GM18873 (cell line): ENCODE results near the gene ARHGEF17.

ENCODE experiments used
- ATAC-seq: cut with Tn5 transposase; IDR thresholded peaks from one replicate; pipeline ENCODE4 v1.9.1; 2021; ENCODE audit warnings: mild to moderate bottlenecking, moderate library complexity, moderate number of reproducible peaks; ENCODE audit not compliant: unreplicated experiment, low FRiP score

The ARHGEF17 gene

GRCh38 chr11:73389916-73390315, 81.8 kb downstream of the ARHGEF17 start:
- ATAC-seq: no peak

- ATAC-seq: no peak
These were observed 82.8 kb downstream of the ARHGEF17 start for GRCh38 chr11:73390601-73391565.

DNA sequence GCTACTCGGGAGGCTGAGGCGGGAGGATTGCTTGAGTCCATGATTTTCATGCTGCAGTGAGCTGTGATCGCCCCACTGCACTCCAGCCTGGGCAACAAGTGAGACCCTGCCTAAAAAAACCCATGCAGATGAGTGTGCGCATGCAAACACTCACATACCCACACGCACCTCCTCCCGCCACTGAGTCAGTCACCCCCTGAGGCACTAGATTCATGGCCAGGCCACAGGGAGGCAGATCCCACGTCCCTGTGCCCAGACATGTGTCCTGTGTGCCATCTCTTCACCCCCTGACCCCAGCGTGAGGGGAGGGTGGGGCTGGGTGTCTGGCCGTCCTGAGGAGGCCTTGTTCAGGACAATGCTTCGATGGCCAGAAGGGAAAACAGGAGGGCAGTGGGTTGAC, 83.6 kb downstream of the ARHGEF17 start:
- ATAC-seq: no peak

- no peak for ATAC-seq
These were observed 84.3 kb downstream of the ARHGEF17 start for GRCh38 chr11:73392108-73393010.

DNA sequence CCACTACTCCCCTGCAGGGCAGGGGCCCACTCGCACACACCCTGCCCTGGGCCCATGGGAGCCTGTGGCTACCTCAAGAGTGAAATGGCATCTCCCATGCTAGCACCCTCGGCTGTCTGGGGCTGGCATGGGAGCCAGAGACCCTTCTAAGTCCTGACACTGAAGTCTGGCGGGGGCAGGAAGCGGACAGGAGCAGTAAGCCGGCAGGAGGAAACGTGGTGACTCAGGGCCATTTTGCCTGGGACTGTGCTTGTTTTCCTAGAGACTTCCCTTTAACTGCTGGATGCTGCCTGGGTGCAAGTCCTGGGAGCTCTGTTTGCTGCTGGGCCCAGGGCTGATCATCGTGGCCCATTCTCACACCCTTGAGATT, 84.9 kb downstream of the ARHGEF17 start:
- no peak for ATAC-seq

DNA sequence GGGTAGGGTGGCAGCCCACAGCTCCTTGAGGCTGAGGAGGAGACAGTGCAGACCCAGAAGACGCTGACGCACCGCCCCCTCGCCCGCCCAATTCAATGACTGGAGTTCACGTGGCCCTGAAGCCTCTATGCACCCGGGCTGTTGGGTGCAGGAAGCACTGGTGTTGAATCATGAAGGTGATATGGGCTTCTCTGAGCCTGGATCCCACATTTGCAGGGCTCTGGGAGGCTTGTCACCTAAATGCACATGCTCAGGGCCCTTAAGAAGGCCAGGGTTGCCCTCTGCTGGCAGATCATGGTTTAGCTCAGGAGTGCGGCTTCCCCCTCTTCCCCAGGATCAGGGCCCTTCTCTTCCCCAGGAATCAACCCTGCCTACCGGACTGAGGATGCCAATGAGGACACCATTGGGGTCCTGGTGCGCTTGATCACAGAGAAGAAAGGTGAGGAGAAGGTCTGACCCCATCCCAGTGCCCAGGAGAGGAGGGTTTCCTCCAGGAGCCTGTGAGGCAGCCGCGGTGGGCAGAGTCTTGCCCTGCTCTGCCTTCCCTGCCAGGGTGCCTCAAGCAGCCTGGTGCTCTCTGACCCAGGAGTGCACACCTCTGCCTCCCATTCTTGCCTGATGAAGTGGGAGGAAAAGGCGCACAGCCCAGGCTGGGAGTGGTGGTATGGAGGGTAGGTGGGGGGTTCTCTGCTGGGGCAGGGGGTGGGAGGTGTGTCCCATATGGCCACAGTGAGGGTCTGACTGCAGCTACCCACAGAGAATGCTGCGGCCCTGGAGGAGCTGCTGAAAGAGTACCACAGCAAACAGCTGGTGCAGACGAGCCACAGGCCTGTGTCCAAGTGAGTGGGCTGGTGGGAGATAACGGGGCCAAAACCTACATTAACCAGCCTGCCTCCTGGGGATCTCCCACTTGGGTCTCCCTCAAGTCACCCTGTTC, 85.7 kb downstream of the ARHGEF17 start:
- ATAC-seq: no peak

DNA sequence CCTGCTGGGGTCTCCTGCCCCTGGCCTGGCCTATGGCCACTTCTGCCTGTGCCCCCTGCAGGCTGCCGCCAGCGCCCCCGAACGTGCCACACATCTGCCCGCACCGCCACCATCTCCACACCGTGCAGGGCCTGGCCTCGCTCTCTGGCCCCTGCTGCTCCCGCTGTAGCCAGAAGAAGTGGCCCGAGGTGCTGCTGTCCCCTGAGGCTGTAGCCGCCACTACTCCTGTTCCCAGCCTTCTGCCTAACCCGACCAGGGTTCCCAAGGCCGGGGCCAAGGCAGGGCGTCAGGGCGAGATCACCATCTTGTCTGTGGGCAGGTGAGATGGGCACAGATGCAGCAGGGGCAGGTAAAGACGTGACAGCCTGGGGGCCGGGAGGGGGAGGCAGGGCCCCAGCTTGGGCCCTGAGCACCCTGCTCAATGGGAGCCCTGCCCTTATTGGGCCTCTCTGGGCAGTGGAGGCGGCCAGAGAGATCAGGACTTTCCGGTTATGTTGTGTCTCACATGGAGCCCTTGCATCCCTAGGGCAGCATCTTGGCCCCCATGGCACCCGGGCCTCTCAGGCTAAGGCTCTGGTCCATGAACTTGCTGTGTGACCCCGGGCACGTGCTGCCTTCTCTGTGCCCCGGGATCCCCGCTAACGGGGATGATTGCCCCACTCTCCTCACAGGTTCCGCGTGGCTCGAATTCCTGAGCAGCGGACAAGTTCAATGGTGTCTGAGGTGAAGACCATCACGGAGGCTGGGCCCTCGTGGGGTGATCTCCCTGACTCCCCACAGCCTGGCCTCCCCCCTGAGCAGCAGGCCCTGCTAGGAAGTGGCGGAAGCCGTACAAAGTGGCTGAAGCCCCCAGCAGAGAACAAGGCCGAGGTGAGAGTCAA, 86.6 kb downstream of the ARHGEF17 start:
- ATAC-seq: no peak

- ATAC-seq: no peak
These were observed 87.5 kb downstream of the ARHGEF17 start for GRCh38 chr11:73395297-73396208.

GRCh38 chr11:73396251-73396930, 88.3 kb downstream of the ARHGEF17 start:
- ATAC-seq: no peak

- no peak for ATAC-seq
These were observed 88.9 kb downstream of the ARHGEF17 start for GRCh38 chr11:73396985-73397384.

DNA sequence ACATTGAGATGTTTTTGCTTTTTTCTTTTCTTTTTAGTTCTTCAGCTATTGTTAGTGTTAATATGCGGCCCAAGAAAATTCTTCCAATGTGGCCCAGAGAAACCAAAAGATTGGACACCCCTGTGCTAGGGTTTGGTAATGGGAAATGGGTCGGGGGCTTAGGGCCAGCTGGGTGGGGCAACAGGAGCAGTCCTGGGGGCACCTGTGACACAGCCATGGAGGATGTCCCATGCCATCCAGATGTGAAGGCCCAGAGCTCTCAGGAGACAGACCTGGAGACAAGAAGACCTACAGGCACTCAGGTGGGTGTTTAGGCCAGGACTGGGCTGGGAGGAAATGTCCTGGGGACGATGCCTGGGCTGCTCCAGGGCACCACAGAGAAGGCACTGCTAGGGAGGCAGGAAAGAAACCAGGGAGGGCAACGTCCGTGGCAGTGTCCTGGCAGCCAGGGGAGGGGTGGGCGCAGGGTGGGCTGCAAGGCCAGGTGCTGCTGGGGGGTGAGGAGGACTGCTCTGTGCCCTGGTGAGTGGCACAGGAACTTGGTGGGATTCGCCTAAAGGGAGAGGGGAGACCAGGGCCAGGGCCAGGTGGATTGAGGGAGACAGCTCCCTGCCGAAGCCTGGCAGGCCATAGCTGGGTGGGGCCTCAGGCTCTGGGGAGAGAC, 89.5 kb downstream of the ARHGEF17 start:
- no peak for ATAC-seq

GRCh38 chr11:73398132-73398526, 90.1 kb downstream of the ARHGEF17 start:
- no peak for ATAC-seq

DNA sequence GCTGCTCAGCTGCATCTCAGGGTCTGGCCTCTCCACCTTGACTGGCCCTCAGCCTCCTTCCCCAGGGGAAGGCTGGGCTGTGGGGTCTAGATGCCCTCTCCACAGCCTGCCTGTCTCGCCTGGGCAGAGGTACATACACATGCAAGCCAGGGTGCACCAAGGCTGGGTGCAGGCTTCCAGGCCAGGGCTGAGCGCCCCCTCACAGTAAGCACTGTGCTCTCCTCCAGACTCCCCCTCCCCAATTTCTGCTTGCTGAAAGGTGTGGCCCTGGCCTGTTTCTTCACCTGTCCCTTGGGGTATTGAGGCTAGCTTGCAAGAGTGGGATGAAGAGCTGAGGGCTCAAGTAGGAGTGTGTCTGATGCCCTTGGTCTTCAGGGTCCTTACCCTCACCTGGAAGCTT, 90.6 kb downstream of the ARHGEF17 start:
- no peak for ATAC-seq

GRCh38 chr11:73399159-73399590, 91.1 kb downstream of the ARHGEF17 start:
- ATAC-seq: no peak

DNA sequence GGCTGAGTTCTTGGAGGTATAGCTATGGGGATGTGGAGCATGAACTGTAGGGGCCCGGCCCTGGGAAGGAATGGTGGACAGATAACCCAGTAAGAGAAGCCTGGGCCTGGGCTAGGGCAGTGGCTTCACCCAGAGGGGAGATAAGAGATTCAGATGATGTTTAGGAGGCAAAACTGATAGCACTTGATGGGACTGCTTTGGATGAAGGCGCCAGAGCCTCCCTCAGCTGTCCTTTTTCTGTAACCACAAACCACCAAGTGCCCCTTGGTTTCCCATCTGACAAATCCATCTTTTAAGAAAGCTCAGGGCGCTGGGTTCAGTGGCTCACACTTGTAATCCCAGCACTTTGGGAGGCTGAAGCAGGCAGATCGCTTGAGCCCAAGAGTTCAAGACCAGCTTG, 91.6 kb downstream of the ARHGEF17 start:
- ATAC-seq: no peak

DNA sequence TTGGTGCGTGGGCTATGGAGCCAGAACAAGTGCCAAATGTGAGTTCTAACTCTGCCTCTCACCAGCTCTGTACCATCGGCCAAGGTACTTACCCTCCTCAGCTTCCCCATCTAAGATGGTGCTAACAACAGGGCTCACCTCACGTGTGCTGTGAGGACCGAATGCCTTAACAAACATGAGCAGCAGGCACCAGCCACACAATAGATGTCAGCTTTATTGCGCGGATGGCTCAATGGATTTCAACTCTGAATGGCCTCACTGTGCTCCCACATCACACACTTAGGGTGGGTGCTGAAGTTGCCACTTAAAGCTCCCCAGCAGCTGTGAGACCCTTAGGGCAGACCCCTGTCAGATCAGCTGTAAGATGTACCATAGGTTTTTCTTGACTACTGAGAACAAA, 92.2 kb downstream of the ARHGEF17 start:
- no peak for ATAC-seq
